ENCODE data around the gene NOTCH3. TPM values are rescaled to one million over a fixed set of nuclear protein-coding genes. Genes with fewer than 3 reads are reported as not detected.

NOTCH3 gene
- total and polyA plus RNA-seq, 2 experiments from 2014 or later = 25.2 to 34.8 TPM

DNA sequence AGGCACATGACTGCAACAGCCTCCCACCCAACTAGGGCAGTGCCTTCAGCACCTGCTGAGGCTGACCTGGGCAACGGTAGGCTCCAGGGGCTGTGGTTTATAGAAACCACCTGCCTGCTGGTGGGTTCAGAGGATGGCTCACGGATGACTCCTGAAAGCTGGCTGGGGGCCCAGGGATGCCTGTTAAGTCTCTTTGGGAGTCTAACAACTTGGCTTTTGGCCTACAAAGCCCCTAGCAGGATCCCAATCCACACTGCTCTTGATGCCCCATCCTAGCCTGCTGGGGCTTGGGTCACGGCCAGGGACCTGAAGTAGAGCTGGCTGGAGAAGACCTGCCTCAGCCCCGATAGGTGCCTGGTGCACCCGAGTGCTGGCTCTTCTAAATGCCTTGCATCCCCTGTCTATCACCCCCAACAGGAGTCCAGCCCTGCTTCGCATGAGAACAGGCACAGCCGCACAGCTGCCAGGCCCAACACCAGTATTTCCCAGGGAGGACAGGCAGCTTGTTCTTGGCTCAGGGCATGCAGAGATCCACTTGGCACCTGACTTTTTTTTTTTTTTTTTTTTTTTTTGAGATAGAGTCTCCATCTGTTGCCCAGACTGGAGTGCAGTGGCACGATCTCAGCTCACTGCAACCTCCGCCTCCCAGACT lies 40.6 kb upstream of the NOTCH3 start:
- 92% methylated on average over 9 of the region's 9 CpGs for whole genome bisulfite sequencing (ENCODE audit: low lambda C conversion rate, missing lambda C conversion rate)
- Histone ChIP-seq H3K79me2 (peaks cover 22% of the 10 kb centered on the region), H3K27ac (no peak overlapping the region), H3K4me1 (ENCODE audit: insufficient read depth) (no peaks in the 10 kb centered on the region), H2AFZ (no peak overlapping the region), H3K27me3 (no peaks in the 10 kb centered on the region), H3K9me2 (replicated peaks; ENCODE audit: insufficient read depth) (no peaks in the 10 kb centered on the region), H3K4me2 (no peak overlapping the region), H3K4me3 (no peak overlapping the region), H3K9me3 (ENCODE audit: low read depth) (no peaks in the 10 kb centered on the region), H4K20me1 (ENCODE audit: insufficient read depth, poor library complexity, severe bottlenecking) (no peaks in the 10 kb centered on the region), H3K36me3 (replicated peaks; ENCODE audit: insufficient read depth, low read depth) (no peaks in the 10 kb centered on the region)
- no peak for DNase-seq (ENCODE audit: low spot score)
- TF ChIP-seq CTCF (IDR thresholded peaks at IDR 0.05; ENCODE audit: poor library complexity) (no peak), EZH2 (IDR thresholded peaks at IDR 0.05; ENCODE audit: borderline replicate concordance) (no peak), EZH2phosphoT487 (IDR thresholded peaks at IDR 0.05; ENCODE audit: low read depth, severe bottlenecking, unreplicated experiment) (no peak)

DNA sequence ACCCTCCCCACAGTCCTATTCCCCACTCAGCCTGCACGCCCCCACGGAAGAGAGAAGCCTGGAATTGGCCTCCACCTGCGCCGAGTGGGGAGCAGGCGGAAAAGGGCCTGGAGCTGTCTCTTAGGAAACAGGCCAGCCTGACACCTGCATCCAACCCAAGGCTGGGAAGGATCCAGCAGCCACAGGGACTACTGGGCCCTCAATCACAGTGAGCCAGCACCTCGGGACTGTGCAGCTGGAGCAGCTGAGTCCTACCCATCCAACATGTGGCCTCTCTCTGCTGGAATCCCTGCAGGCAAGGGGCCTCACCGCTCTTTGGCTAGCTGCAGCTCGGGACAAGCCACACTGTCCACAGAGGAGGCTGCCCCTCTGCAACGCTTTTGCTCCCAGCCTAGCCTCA lies 39.7 kb upstream of the NOTCH3 start:
- TF ChIP-seq EZH2phosphoT487 (IDR thresholded peaks at IDR 0.05; ENCODE audit: low read depth, severe bottlenecking, unreplicated experiment) (no peak), CTCF (IDR thresholded peaks at IDR 0.05; ENCODE audit: poor library complexity) (no peak), EZH2 (IDR thresholded peaks at IDR 0.05; ENCODE audit: borderline replicate concordance) (no peak)
- H3K4me2 ChIP-seq = no peak overlapping the region
- no peak overlapping the region for H3K4me3 ChIP-seq
- H3K36me3 ChIP-seq (replicated peaks; ENCODE audit: insufficient read depth, low read depth) = no peaks in the 10 kb centered on the region
- DNase-seq (ENCODE audit: low spot score) = no peak
- no peaks in the 10 kb centered on the region for H3K9me3 ChIP-seq (ENCODE audit: low read depth)
- H3K4me1 ChIP-seq (ENCODE audit: insufficient read depth) = no peaks in the 10 kb centered on the region
- peaks cover 14% of the 10 kb centered on the region for H3K79me2 ChIP-seq
- no peaks in the 10 kb centered on the region for H4K20me1 ChIP-seq (ENCODE audit: insufficient read depth, poor library complexity, severe bottlenecking)
- no peaks in the 10 kb centered on the region for H3K27me3 ChIP-seq
- no peak overlapping the region for H2AFZ ChIP-seq
- WGBS (ENCODE audit: low lambda C conversion rate, missing lambda C conversion rate) = 97% methylated on average over 9 of the region's 9 CpGs
- no peaks in the 10 kb centered on the region for H3K9me2 ChIP-seq (replicated peaks; ENCODE audit: insufficient read depth)
- no peak overlapping the region for H3K27ac ChIP-seq

DNA sequence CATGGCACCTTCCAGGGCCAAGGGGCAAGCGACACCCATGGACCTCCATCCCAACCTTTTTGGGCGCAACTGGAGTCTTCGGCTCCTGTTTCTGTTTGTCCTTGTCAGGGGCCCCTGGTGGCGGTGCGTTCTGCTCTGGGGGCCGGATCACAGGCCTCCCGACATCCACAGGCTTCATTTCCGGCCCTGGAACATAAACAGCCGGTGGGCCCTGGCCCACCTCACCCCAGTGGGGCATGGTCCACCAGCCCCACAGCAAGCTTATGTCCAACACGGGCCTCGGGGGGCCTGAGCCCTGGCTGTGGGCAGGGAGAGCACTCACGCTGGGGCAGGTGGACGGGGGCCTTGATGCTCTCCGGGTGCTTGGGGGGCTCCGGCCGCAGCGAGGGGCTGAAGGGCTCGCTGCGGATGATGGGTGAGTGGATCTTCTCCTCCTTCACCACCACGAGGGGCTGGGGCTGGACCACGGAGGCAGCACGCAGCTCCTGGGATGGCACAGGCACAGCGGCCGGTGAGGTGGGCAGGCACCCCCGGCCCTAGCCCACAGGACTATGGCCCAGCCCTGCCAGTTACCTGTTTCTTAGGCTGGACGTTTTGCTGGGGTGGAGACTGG lies 38.6 kb upstream of the NOTCH3 start:
- H3K36me3 ChIP-seq (replicated peaks; ENCODE audit: insufficient read depth, low read depth) = no peaks in the 10 kb centered on the region
- WGBS (ENCODE audit: low lambda C conversion rate, missing lambda C conversion rate) = 92% methylated on average over 23 of the region's 26 CpGs
- no peak overlapping the region for H3K4me2 ChIP-seq
- H3K27ac ChIP-seq = no peak overlapping the region
- H2AFZ ChIP-seq = no peak overlapping the region
- no peaks in the 10 kb centered on the region for H3K27me3 ChIP-seq
- no peaks in the 10 kb centered on the region for H3K9me3 ChIP-seq (ENCODE audit: low read depth)
- no peaks in the 10 kb centered on the region for H3K9me2 ChIP-seq (replicated peaks; ENCODE audit: insufficient read depth)
- H4K20me1 ChIP-seq (ENCODE audit: insufficient read depth, poor library complexity, severe bottlenecking) = no peaks in the 10 kb centered on the region
- no peak overlapping the region for H3K4me3 ChIP-seq
- TF ChIP-seq EZH2phosphoT487 (IDR thresholded peaks at IDR 0.05; ENCODE audit: low read depth, severe bottlenecking, unreplicated experiment) (no peak), CTCF (IDR thresholded peaks at IDR 0.05; ENCODE audit: poor library complexity) (no peak), EZH2 (IDR thresholded peaks at IDR 0.05; ENCODE audit: borderline replicate concordance) (no peak)
- H3K4me1 ChIP-seq (ENCODE audit: insufficient read depth) = no peaks in the 10 kb centered on the region
- H3K79me2 ChIP-seq = peaks cover 5% of the 10 kb centered on the region
- DNase-seq (ENCODE audit: low spot score) = no peak
